H1 (cell line): ENCODE results near the gene ZBTB49. TPM values are rescaled to one million over a fixed set of nuclear protein-coding genes. Genes with fewer than 3 reads are reported as not detected.

Source experiments
- E2F6 ChIP-seq: IDR thresholded peaks from 2 replicates; pipeline ENCODE4 v1.6.1; 2012; ENCODE audit warnings: inconsistent platforms
- NANOG ChIP-seq: IDR thresholded peaks from 2 replicates; pipeline ENCODE4 v1.6.1; 2011; ENCODE audit warnings: low read length, low read depth, mild to moderate bottlenecking, inconsistent platforms; ENCODE audit not compliant: insufficient read depth, poor library complexity, severe bottlenecking
- RAD21 ChIP-seq, 2 experiments: IDR thresholded peaks in 1 of 2; conservative IDR thresholded peaks in 1 of 2; 2 replicates each; pipeline ENCODE4 v1.6.1; 2011; ENCODE audit warnings: low read depth in 2 of 2, low read length in 2 of 2, improper control_type of control experiment in 1 of 2, inconsistent platforms in 1 of 2, mild to moderate bottlenecking in 1 of 2, moderate library complexity in 1 of 2
- polyA plus RNA-seq, 7 experiments: library from polyadenylated mRNA; depleted of rRNA in 3 of 7; stranded (reverse) in 5 of 7; unstranded in 2 of 7; fragments of >200 nt in 5 of 7; fragments of 200-250 nt in 2 of 7; gene quantifications; 1 replicate in 5 of 7; 2 replicates in 1 of 7; 4 replicates in 1 of 7; pipeline versions ENCODE4 v1.2.1 to v1.2.3, GENCODE V29; 2011 to 2013; ENCODE audit warnings: missing spikeins in 2 of 7, mixed read lengths in 2 of 7
- total RNA-seq: library from RNA; stranded (reverse); fragmentation: NEBNext Ultra II Directional; extraction: Animal tissue kit (Norgen Biotek cat#: 25700); gene quantifications from 2 replicates; pipeline ENCODE4 v1.2.1, GENCODE V29; 2021

The ZBTB49 gene
- total and polyA plus RNA-seq, 2 of the 8 experiments (the other 6 are each of a cell fraction or from before 2014, with no cell fraction given) = 4.2 to 6.8 TPM

GRCh38 chr4:4334798-4335520 lies 44.9 kb downstream of the ZBTB49 start (continued):
- TF ChIP-seq E2F6 (no peak), RAD21 (IDR thresholded peaks at IDR 0.05 in 1 of 2, conservative IDR thresholded peaks at IDR 0.05 in 1 of 2; ENCODE audit: low read depth in 2 of 2, low read length in 2 of 2) (peak; percentile 83 to 88), NANOG (no peak)
- TF ChIP-seq, all 59 proteins: peak for 6
